ENCODE measurements around the gene ARHGAP18. TPM values are rescaled to one million over a fixed set of nuclear protein-coding genes. Genes with fewer than 3 reads are reported as not detected.

The ARHGAP18 gene
- polyA plus RNA-seq, 1 of the 3 experiments (the other 2 are of a cell fraction) = 25.0 TPM

DNA sequence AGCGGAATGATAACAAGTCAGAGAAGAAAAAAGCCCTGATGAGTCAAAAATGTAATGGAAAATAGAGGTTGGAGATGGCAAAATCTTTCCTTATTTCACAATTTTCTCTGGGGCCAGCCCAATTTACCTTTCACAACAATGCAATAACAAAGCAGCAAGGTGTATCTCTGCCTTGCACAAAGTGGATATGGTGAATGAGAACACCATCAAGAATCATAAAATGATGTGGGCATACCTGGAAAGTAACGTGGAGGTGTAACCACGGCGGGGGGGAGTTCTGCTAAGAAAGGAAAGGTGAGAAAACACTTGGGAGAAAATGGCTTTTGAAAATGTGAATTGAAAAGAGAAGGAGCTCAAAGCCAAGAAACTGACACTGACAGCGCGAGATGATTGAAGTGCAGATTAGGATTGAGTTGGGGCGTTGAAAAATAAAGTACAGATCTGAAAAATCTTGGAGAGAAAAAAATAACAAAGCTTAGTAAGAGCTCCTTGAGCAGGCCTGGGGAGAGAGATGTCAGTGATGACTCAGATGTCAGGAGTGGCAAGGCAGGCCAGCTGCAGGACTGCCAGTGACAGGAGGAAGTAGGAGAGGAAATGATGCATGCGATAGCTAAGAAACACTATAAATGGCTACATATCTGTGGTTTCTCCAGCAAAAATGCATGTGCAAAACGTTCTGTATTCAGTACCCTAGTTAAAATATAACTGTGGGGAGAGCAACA, 26.2 kb downstream of the ARHGAP18 start (continued):
- no peak; the same call in 1 of the 2 replicates for TF ChIP-seq SMC3 (IDR thresholded peaks at IDR 0.05; ENCODE audit: low read depth, low read length)
- TF ChIP-seq MEF2A (IDR thresholded peaks at IDR 0.05; ENCODE audit: borderline replicate concordance, low read depth) = peak; percentile 99
- TF ChIP-seq TCF12 (IDR thresholded peaks at IDR 0.05) = peak; percentile 99
- no peak for TF ChIP-seq FOXJ3 (CRISPR knock-in tag; IDR thresholded peaks at IDR 0.05)
- TF ChIP-seq, protein P1, sequence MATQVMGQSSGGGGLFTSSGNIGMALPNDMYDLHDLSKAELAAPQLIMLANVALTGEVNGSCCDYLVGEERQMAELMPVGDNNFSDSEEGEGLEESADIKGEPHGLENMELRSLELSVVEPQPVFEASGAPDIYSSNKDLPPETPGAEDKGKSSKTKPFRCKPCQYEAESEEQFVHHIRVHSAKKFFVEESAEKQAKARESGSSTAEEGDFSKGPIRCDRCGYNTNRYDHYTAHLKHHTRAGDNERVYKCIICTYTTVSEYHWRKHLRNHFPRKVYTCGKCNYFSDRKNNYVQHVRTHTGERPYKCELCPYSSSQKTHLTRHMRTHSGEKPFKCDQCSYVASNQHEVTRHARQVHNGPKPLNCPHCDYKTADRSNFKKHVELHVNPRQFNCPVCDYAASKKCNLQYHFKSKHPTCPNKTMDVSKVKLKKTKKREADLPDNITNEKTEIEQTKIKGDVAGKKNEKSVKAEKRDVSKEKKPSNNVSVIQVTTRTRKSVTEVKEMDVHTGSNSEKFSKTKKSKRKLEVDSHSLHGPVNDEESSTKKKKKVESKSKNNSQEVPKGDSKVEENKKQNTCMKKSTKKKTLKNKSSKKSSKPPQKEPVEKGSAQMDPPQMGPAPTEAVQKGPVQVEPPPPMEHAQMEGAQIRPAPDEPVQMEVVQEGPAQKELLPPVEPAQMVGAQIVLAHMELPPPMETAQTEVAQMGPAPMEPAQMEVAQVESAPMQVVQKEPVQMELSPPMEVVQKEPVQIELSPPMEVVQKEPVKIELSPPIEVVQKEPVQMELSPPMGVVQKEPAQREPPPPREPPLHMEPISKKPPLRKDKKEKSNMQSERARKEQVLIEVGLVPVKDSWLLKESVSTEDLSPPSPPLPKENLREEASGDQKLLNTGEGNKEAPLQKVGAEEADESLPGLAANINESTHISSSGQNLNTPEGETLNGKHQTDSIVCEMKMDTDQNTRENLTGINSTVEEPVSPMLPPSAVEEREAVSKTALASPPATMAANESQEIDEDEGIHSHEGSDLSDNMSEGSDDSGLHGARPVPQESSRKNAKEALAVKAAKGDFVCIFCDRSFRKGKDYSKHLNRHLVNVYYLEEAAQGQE (IDR thresholded peaks at IDR 0.05; ENCODE audit: low read depth, low read length) = peak; percentile 73; the same call in 1 of the 2 replicates
- TF ChIP-seq USF2 (IDR thresholded peaks at IDR 0.05; ENCODE audit: borderline replicate concordance, low read depth, low read length) = no peak

DNA sequence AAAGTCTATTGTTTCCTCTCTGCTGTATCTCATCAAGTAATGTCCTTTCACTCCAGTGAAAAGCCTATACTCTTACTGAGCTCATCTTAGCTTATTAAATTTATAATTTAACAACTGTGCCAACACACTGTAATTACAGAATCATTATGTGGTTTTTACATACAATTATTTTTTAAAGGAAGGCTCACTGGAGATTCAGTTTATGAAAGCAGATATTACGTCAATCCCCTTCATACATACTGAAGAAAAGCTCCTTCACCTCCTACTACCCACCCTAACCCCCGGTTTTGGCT, 28.1 kb downstream of the ARHGAP18 start:
- Histone ChIP-seq H3K9me3 (no peaks in the 10 kb centered on the region), H3K27me3 (ENCODE audit: insufficient read depth) (no peaks in the 10 kb centered on the region), H4K20me1 (ENCODE audit: insufficient read depth) (no peaks in the 10 kb centered on the region), H3K79me2 (ENCODE audit: insufficient read depth) (peaks cover 91% of the 10 kb centered on the region), H3K4me2 (0 out of 2 replicates have a peak overlapping the region, but pooled peaks have one; percentile 9), H3F3A (replicated peaks; ENCODE audit: insufficient read depth) (peaks cover 61% of the 10 kb centered on the region), H3K4me3 (ENCODE audit: low read depth in 2 of 2, low read length in 1 of 2) (no peak overlapping the region), H3K36me3 (replicated peaks in 1 of 2; ENCODE audit: control insufficient read depth in 1 of 2, insufficient read depth in 2 of 2, low read length in 1 of 2) (peaks cover 0 to 16% of the 10 kb centered on the region in 2 experiments), H3K9ac (no peak overlapping the region; the same call in 1 of the 2 replicates), H3K4me1 (ENCODE audit: control insufficient read depth in 1 of 2, insufficient read depth in 2 of 2, low read depth in 1 of 2, low read length in 1 of 2) (peaks cover 0 to 82% of the 10 kb centered on the region in 2 experiments), H3K9me2 (no peaks in the 10 kb centered on the region), H2AFZ (ENCODE audit: low read depth) (no peak overlapping the region), H3K27ac (ENCODE audit: low read depth in 2 of 2, low read length in 1 of 2) (peak overlapping the region; percentile 65 to 99; a peak in 3 of 4 replicates)
- TF ChIP-seq PBX3 (IDR thresholded peaks at IDR 0.05) (no peak), RXRA (IDR thresholded peaks at IDR 0.05; ENCODE audit: borderline replicate concordance, low read depth) (no peak), NRF1 (IDR thresholded peaks at IDR 0.05; ENCODE audit: low read depth, low read length) (no peak), GATA2 (CRISPR knock-in tag; IDR thresholded peaks at IDR 0.05) (no peak), FOXM1 (IDR thresholded peaks at IDR 0.05; ENCODE audit: low read depth) (no peak)
- ChIA-PET POLR2A (no interaction called here), CTCF (interaction anchor here (0.8 kb wide), 1 partner anchor 81 kb away, joined by 3 read pairs; no protein-coding TSS in a partner anchor)
- no peak for DNase-seq
- WGBS (ENCODE audit: low lambda C conversion rate) = 56% methylated on average over 2 of the region's 2 CpGs

All from SK-N-SH (cell line).